ENCODE data around the gene PSMA6.

DNA sequence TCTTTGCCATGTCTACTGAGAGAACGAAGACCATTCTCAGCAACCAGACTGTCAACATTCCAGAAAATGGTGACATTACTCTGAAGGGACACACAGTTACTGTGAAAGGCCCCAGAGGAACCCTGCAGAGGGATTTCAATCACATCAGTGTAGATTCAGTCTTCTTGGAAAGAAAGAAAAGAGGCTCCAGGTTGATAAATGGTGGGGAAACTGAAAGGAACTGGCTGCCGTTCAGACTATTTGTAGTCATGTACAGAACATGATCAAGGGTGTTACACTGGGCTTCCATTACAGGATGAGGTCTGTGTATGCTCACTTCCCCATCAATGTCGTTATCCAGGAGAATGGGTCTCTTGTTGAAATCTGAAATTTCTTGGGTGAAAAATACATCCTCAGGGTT lies 29.7 kb upstream of the PSMA6 start:
- TF ChIP-seq, protein P1, sequence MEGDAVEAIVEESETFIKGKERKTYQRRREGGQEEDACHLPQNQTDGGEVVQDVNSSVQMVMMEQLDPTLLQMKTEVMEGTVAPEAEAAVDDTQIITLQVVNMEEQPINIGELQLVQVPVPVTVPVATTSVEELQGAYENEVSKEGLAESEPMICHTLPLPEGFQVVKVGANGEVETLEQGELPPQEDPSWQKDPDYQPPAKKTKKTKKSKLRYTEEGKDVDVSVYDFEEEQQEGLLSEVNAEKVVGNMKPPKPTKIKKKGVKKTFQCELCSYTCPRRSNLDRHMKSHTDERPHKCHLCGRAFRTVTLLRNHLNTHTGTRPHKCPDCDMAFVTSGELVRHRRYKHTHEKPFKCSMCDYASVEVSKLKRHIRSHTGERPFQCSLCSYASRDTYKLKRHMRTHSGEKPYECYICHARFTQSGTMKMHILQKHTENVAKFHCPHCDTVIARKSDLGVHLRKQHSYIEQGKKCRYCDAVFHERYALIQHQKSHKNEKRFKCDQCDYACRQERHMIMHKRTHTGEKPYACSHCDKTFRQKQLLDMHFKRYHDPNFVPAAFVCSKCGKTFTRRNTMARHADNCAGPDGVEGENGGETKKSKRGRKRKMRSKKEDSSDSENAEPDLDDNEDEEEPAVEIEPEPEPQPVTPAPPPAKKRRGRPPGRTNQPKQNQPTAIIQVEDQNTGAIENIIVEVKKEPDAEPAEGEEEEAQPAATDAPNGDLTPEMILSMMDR (IDR thresholded peaks at IDR 0.05; ENCODE audit: low read length), result no peak
- TF ChIP-seq EZH2 (optimal IDR thresholded peaks at IDR 0.05; ENCODE audit: low read depth, low read length), result no peak

Data from MM.1S (cell line).